Stomach smooth muscle (tissue), 2 donors: ENCODE data around the gene PDE4D.

ENCODE experiments used
- H3K27ac ChIP-seq: one replicate; pipeline ENCODE4 v1.7.0; 2013; ENCODE audit warnings: mild to moderate bottlenecking, low read length, inconsistent platforms
- H3K27me3 ChIP-seq, 2 donors: one replicate each; pipeline ENCODE4 v1.7.0; 2013; ENCODE audit warnings: low read length in 2 of 2; ENCODE audit not compliant: insufficient read depth in 2 of 2, control insufficient read depth in 1 of 2
- H3K36me3 ChIP-seq, 2 donors: one replicate each; pipeline ENCODE4 v1.7.0; 2013; ENCODE audit warnings: low read length in 2 of 2; ENCODE audit not compliant: control insufficient read depth in 2 of 2, insufficient read depth in 2 of 2
- H3K4me1 ChIP-seq: one replicate; pipeline ENCODE4 v1.7.0; 2013; ENCODE audit warnings: low read length; ENCODE audit not compliant: control insufficient read depth, insufficient read depth
- H3K4me3 ChIP-seq, 2 donors: one replicate each; pipeline ENCODE4 v1.7.0; 2013; ENCODE audit warnings: low read length in 2 of 2
- H3K9ac ChIP-seq, 2 donors: one replicate each; pipeline ENCODE4 v1.7.0; 2013; ENCODE audit warnings: low read length in 2 of 2, mild to moderate bottlenecking in 1 of 2
- H3K9me3 ChIP-seq, 2 donors: one replicate each; pipeline ENCODE4 v1.7.0; 2013; ENCODE audit warnings: low read length in 2 of 2; ENCODE audit not compliant: control insufficient read depth in 2 of 2
- donor health status: healthy.
- donor health status: Pancreatic carcinoma.

Gene PDE4D

DNA sequence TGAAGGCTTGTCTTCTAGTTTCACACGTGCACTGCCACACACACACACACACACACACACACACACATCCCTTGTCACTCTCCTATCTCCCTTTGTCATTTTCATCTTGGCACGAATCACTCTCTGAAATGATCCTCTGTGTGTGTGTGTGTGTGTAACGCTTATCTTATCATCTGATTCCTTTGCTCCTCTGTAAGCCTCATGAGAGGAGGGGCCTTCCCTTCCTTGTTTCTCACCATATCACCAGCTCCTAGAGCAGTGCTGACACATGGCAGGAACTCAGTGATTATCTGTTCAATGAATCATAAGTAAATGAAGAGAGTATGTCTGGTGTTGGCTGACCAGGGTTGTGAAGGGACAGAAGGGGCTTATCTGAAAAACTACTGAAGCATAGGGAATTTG, 53.3 kb downstream of the PDE4D start:
- H3K27ac ChIP-seq, result no peak overlapping the region
- no peak overlapping the region for H3K9ac ChIP-seq
- no peaks in the 10 kb centered on the region for H3K27me3 ChIP-seq
- no peak overlapping the region for H3K4me3 ChIP-seq
- no peaks in the 10 kb centered on the region for H3K4me1 ChIP-seq
- no peaks in the 10 kb centered on the region for H3K9me3 ChIP-seq
- no peaks in the 10 kb centered on the region for H3K36me3 ChIP-seq

- no peak overlapping the region for H3K9ac ChIP-seq
- H3K27ac ChIP-seq, result no peak overlapping the region
- no peaks in the 10 kb centered on the region for H3K4me1 ChIP-seq
- H3K36me3 ChIP-seq, result no peaks in the 10 kb centered on the region
- no peak overlapping the region for H3K4me3 ChIP-seq
- H3K9me3 ChIP-seq, result no peaks in the 10 kb centered on the region
- H3K27me3 ChIP-seq, result no peaks in the 10 kb centered on the region
Measured at GRCh38 chr5:59838989-59839388, 54.5 kb downstream of the PDE4D start.

- H3K36me3 ChIP-seq, result no peaks in the 10 kb centered on the region
- H3K9me3 ChIP-seq, result no peaks in the 10 kb centered on the region
- H3K27me3 ChIP-seq, result no peaks in the 10 kb centered on the region
- H3K4me1 ChIP-seq, result no peaks in the 10 kb centered on the region
- H3K4me3 ChIP-seq, result no peak overlapping the region
- no peak overlapping the region for H3K27ac ChIP-seq
- H3K9ac ChIP-seq, result no peak overlapping the region
Measured at GRCh38 chr5:59838067-59838466, 55.5 kb downstream of the PDE4D start.

DNA sequence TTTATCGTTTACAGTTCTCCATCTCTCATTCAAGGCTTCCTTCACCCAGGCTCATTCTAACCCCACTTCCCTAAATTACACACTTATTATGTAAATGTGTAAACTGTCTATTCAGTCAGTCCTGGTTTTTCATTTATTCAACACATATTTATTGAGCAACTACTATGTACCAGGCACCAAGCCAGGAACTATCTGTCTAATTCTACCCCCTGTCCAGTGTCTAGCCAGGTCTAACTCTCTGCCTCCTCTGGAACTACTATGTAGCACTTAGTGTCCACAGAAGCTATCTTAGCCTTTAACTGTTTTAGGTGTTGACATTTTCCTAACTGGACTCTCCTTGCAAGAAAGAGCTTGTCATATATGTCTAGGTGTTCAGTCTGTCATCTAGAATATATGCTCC, 56.5 kb downstream of the PDE4D start:
- H3K36me3 ChIP-seq, result no peaks in the 10 kb centered on the region
- no peak overlapping the region for H3K4me3 ChIP-seq
- H3K4me1 ChIP-seq, result no peaks in the 10 kb centered on the region
- no peaks in the 10 kb centered on the region for H3K27me3 ChIP-seq
- no peaks in the 10 kb centered on the region for H3K9me3 ChIP-seq
- H3K27ac ChIP-seq, result no peak overlapping the region
- H3K9ac ChIP-seq, result no peak overlapping the region

DNA sequence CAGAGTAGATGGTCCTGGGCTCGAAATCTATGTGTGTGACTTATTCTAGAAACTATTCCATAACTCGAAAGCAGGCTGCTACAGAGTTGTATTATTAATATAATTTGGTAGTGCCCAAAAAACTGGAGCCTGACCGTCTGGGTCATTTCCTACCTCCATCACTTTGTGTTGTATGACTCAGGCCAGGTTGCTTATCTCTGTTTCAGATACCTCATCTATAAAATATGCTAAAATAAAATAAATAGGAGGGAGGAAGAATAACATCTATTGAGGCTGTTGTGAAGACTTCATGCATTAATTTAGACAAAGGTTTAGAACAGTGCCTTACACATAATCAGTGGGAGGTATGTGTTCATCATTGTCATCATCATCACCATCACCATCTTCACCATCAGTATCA, 57.7 kb downstream of the PDE4D start:
- Histone ChIP-seq H3K27ac (no peak overlapping the region), H3K9me3 (no peaks in the 10 kb centered on the region), H3K36me3 (no peaks in the 10 kb centered on the region), H3K4me3 (no peak overlapping the region), H3K27me3 (no peaks in the 10 kb centered on the region), H3K4me1 (no peaks in the 10 kb centered on the region), H3K9ac (no peak overlapping the region)

- Histone ChIP-seq H3K36me3 (no peaks in the 10 kb centered on the region), H3K9ac (no peak overlapping the region), H3K4me1 (no peaks in the 10 kb centered on the region), H3K27me3 (no peaks in the 10 kb centered on the region), H3K9me3 (no peaks in the 10 kb centered on the region), H3K4me3 (no peak overlapping the region), H3K27ac (no peak overlapping the region)
Measured at GRCh38 chr5:59833448-59833847, 60.1 kb downstream of the PDE4D start.

DNA sequence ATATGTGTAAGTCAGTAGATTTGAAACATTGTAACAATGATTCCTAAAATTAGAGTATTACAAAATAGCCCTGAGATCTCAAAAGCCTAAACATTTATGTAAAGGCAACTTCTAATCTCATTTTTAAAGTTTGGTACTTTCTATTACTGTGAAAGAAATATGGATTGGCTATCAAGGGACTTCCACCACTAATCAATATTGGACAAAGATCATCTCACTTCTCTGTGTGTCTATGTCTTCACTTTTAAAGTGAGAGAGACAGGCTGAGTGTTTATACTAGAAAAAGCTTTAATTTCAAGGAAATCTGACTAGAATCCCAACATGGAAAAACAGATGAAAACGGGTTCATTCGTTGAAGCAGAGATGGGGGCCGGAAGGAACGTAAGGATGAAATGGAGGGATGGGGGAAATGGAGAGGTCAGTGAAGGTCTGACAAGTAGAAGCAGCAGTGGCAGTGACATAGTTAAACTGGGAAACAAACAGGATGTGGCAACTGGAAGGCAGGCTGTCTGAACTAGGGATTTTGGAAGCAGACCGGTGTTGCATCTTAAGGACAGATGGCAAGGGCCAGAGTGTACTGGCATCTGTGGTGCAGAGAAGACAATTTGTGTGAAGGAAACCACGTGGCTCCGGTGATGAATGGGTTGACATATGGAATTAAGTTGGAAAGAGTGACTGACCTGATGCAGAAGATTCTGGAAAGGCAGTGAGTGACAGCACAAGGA, 60.8 kb downstream of the PDE4D start:
- no peaks in the 10 kb centered on the region for H3K4me1 ChIP-seq
- no peak overlapping the region for H3K27ac ChIP-seq
- H3K9ac ChIP-seq, result no peak overlapping the region
- H3K36me3 ChIP-seq, result no peaks in the 10 kb centered on the region
- H3K27me3 ChIP-seq, result no peaks in the 10 kb centered on the region
- H3K4me3 ChIP-seq, result no peak overlapping the region
- H3K9me3 ChIP-seq, result no peaks in the 10 kb centered on the region

DNA sequence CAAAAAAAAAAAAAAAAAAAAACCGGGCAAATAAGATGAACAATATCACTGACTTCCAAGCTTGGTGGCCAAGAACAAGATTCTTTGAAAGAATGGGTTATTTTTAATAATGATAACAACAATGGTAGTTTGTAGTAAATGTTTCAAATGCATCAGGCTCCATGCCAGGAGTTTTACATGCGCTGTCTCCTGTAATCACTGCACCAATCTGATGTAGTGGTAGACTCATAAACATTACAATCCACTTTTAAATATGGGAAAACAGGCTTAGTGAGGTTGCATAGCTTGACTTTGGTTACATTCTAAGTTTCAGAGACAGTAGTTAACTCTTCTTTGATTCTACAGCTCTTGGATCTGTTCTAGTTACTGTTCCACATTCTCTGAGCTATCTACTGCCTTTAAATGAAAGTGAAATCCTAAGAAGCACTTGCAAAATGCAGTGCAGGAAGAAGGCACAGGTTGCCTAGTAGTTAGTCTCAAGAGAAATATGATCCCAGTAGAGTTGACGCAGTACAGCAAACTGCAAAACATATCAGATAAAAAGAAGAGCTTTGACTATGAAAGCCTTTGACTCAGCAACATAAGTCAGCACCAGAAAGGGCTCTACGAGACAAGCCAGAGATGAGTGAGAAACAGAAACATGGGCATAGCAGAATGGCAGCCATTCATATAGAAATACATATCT, 62.1 kb downstream of the PDE4D start:
- Histone ChIP-seq H3K9me3 (no peaks in the 10 kb centered on the region), H3K27ac (no peak overlapping the region), H3K4me1 (no peaks in the 10 kb centered on the region), H3K9ac (no peak overlapping the region), H3K27me3 (no peaks in the 10 kb centered on the region), H3K36me3 (no peaks in the 10 kb centered on the region), H3K4me3 (no peak overlapping the region)

DNA sequence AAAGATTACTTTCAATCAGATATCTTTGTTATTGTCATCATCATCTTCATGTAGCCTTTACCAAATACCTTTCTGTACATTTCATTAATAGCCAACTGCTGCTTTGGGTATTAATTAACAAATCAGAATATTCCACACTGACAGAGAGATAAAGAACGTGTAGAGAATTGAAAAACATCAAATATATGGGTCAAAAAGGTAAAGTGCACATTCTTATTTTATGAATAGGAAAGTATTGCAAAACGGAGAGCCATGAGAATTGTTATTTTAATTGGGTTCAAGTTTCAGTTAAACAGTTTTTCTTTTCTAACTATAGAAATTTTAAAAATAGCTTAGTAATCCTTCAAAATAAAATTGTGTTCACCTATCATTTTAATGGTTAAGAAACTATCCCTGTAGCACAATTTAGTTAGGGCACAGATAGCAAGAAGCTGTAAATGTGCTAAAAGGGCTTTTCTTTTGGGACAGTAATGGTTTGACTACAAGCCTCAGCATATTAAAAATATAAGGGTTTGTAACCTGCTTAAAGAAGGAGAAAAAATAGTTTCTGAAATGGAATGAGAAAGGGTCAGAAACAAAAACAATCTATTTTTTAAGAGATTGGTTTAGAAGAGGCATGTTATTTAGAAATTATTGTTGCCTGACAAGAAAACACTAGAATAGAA, 62.9 kb downstream of the PDE4D start:
- no peaks in the 10 kb centered on the region for H3K36me3 ChIP-seq
- no peaks in the 10 kb centered on the region for H3K27me3 ChIP-seq
- no peak overlapping the region for H3K9ac ChIP-seq
- no peaks in the 10 kb centered on the region for H3K9me3 ChIP-seq
- no peak overlapping the region for H3K27ac ChIP-seq
- H3K4me3 ChIP-seq, result no peak overlapping the region
- H3K4me1 ChIP-seq, result no peaks in the 10 kb centered on the region

GRCh38 chr5:59829922-59830321, 63.6 kb downstream of the PDE4D start:
- Histone ChIP-seq H3K9me3 (no peaks in the 10 kb centered on the region), H3K4me1 (no peaks in the 10 kb centered on the region), H3K27me3 (no peaks in the 10 kb centered on the region), H3K36me3 (no peaks in the 10 kb centered on the region), H3K4me3 (no peak overlapping the region), H3K27ac (no peak overlapping the region), H3K9ac (no peak overlapping the region)

DNA sequence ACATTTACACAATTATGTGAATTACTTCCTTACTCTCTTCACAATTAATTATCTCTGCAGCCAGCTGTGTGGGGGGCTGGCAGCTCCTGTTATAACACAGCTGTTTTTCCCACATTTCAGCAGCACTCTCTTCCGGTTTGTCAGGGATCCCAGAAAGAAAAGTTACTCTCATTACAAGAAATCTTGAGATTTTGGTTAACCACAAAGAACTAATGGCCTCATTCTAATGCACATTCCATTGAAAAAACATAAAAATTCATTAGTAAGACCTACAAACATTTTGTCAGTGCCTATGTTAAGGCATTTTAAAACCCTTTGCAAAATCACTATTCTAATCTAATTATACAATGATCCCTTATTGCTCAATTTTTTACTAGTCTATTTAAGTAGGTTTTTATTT, 64.1 kb downstream of the PDE4D start:
- no peak overlapping the region for H3K27ac ChIP-seq
- no peaks in the 10 kb centered on the region for H3K27me3 ChIP-seq
- H3K4me1 ChIP-seq, result no peaks in the 10 kb centered on the region
- no peaks in the 10 kb centered on the region for H3K36me3 ChIP-seq
- H3K9me3 ChIP-seq, result no peaks in the 10 kb centered on the region
- no peak overlapping the region for H3K4me3 ChIP-seq
- no peak overlapping the region for H3K9ac ChIP-seq
